ENCODE results near the gene TMEM11. TPM values are rescaled to one million over a fixed set of nuclear protein-coding genes. Genes with fewer than 3 reads are reported as not detected.

TMEM11 gene
- total RNA-seq, 1 experiment from 2014 or later = 47.6 TPM

GRCh38 chr17:21217346-21217745, 3.4 kb upstream of the TMEM11 start:
- intact Hi-C loops (cut with micrococcal nuclease; ENCODE audit: unreplicated experiment) = loop anchor here (10.0 kb wide), 1 partner anchor 297 kb away; no protein-coding TSS in a partner anchor
- BruUV-seq (replicated peaks) = no TSS peak
- no peak overlapping the region for H3K4me3 ChIP-seq (ENCODE audit: low read depth, low read length, poor library complexity, severe bottlenecking)
- CTCF ChIA-PET = no interaction called here
- no peak overlapping the region for H3K27ac ChIP-seq (ENCODE audit: low read depth, low read length, poor library complexity, severe bottlenecking)
- no peaks in the 10 kb centered on the region for H3K9me3 ChIP-seq (ENCODE audit: low read depth, low read length, poor library complexity, severe bottlenecking)
- no peak for TF ChIP-seq CTCF (conservative IDR thresholded peaks at IDR 0.05; ENCODE audit: low read depth, low read length)
- TF ChIP-seq EZH2 (IDR thresholded peaks at IDR 0.05; ENCODE audit: borderline replicate concordance, low read depth, low read length, poor library complexity, severe bottlenecking) = no peak
- no peaks in the 10 kb centered on the region for H3K4me1 ChIP-seq (ENCODE audit: insufficient read depth, low read length, poor library complexity, severe bottlenecking)
- no peaks in the 10 kb centered on the region for H3K36me3 ChIP-seq (ENCODE audit: insufficient read depth, low read length, poor library complexity, severe bottlenecking)
- H3K27me3 ChIP-seq (replicated peaks; ENCODE audit: insufficient read depth, low read depth, low read length, poor library complexity) = no peaks in the 10 kb centered on the region
- POLR2A ChIA-PET (ENCODE audit: low non-redundant PET) = no interaction called here
- DNase-seq (ENCODE audit: low spot score) = no peak

DNA sequence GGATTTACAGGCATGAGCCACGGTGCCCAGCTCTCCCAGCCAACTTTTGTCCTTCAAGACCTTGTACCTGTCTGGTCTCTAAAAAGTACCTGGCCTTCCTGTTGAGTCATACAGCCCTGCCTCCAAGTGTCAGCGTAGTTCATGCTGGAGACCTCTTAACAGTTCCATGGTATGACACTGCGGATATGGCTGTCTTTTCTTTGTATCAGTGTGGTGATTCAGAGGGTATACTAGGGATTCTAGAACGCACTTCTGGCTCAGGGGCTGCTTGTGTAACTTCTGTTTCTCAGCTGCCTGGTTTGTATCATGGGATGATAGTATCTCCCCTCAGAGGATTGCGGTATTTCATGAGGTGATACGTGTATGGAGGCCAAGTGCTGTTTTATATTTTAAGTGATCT, 2.0 kb upstream of the TMEM11 start:
- POLR2A ChIA-PET (ENCODE audit: low non-redundant PET) = no interaction called here
- peak overlapping the region; percentile 99 for H3K4me3 ChIP-seq (ENCODE audit: low read depth, low read length, poor library complexity, severe bottlenecking)
- BruUV-seq (replicated peaks) = no TSS peak
- DNase-seq (ENCODE audit: low spot score) = no peak
- no peaks in the 10 kb centered on the region for H3K9me3 ChIP-seq (ENCODE audit: low read depth, low read length, poor library complexity, severe bottlenecking)
- H3K27ac ChIP-seq (ENCODE audit: low read depth, low read length, poor library complexity, severe bottlenecking) = no peak overlapping the region
- H3K27me3 ChIP-seq (replicated peaks; ENCODE audit: insufficient read depth, low read depth, low read length, poor library complexity) = no peaks in the 10 kb centered on the region
- TF ChIP-seq EZH2 (IDR thresholded peaks at IDR 0.05; ENCODE audit: borderline replicate concordance, low read depth, low read length, poor library complexity, severe bottlenecking) (no peak), CTCF (conservative IDR thresholded peaks at IDR 0.05; ENCODE audit: low read depth, low read length) (no peak)
- H3K4me1 ChIP-seq (ENCODE audit: insufficient read depth, low read length, poor library complexity, severe bottlenecking) = no peaks in the 10 kb centered on the region
- intact Hi-C loops (cut with micrococcal nuclease; ENCODE audit: unreplicated experiment) = loop anchor here (10.0 kb wide), 1 partner anchor 299 kb away; no protein-coding TSS in a partner anchor
- CTCF ChIA-PET = no interaction called here
- H3K36me3 ChIP-seq (ENCODE audit: insufficient read depth, low read length, poor library complexity, severe bottlenecking) = peaks cover 2% of the 10 kb centered on the region

GRCh38 chr17:21214777-21215541, 998 bp upstream of the TMEM11 start:
- H3K9me3 ChIP-seq (ENCODE audit: low read depth, low read length, poor library complexity, severe bottlenecking) = no peaks in the 10 kb centered on the region
- ChIA-PET POLR2A (ENCODE audit: low non-redundant PET) (no interaction called here), CTCF (interaction anchor here (0.7 to 1.0 kb wide), 2 partner anchors 71 to 96 kb away, joined by 3 read pairs; no protein-coding TSS in a partner anchor)
- H3K36me3 ChIP-seq (ENCODE audit: insufficient read depth, low read length, poor library complexity, severe bottlenecking) = peaks cover 12% of the 10 kb centered on the region
- BruUV-seq (replicated peaks) = TSS peak; percentile 42
- intact Hi-C loops (cut with micrococcal nuclease; ENCODE audit: unreplicated experiment) = loop anchor here (5.0 to 10.0 kb wide), 2 partner anchors 173 to 300 kb away; partner anchors contain the start of gene USP22
- no peaks in the 10 kb centered on the region for H3K27me3 ChIP-seq (replicated peaks; ENCODE audit: insufficient read depth, low read depth, low read length, poor library complexity)
- peak; percentile 34 for DNase-seq (ENCODE audit: low spot score)
- TF ChIP-seq EZH2 (IDR thresholded peaks at IDR 0.05; ENCODE audit: borderline replicate concordance, low read depth, low read length, poor library complexity, severe bottlenecking) (no peak), CTCF (conservative IDR thresholded peaks at IDR 0.05; ENCODE audit: low read depth, low read length) (no peak)
- H3K4me3 ChIP-seq (ENCODE audit: low read depth, low read length, poor library complexity, severe bottlenecking) = peak overlapping the region; percentile 99
- peak overlapping the region; percentile 97 for H3K27ac ChIP-seq (ENCODE audit: low read depth, low read length, poor library complexity, severe bottlenecking)
- no peaks in the 10 kb centered on the region for H3K4me1 ChIP-seq (ENCODE audit: insufficient read depth, low read length, poor library complexity, severe bottlenecking)
